HG03457 (cell line): ENCODE measurements around the gene SMIM29.
"Not testable (repeated sequence)": the region's sequence is repeated elsewhere in the genome, so short reads cannot be mapped to it uniquely, and the experiment has no call there.

Experiments
- ATAC-seq: cut with Tn5 transposase; IDR thresholded peaks from one replicate; pipeline ENCODE4 v1.9.1; 2021; ENCODE audit warnings: moderate number of reproducible peaks; ENCODE audit not compliant: unreplicated experiment

Gene SMIM29

DNA sequence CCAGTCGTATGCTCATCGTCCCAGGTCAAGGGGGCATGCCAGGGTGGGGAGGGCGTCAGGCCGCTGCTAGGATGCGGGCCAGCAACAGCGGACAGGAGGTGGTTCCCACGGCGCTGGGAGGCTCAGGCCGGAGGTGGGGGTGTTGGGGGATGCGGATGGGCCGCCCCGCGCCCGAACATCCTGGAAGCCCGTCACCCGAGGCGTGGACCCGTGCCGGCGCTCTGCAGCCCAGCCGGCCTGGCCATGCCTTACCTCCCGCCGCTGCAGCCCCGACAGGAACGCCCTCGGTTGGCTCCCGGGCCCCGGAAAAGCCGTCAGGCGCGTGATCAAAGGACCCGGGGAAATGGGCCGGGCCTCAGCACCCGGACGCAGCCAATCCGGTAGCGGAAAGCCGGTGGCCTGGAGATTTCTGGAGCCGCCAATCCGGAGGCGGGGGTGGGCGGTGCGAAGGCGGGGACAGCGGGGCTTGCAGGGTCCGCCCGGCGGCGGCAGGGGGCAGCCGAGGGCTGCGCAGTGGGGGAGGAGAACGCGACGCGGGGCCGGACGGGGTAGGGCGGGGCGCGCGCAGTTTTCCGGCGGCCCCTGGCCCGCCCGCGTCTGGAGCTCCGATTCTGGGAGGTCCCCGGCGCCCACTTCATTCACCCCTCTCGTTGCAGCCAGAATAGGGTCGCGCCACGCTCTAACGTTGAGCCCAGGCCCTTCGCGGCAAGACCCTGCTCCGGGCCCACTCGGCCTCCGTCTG is at the start of gene SMIM29:
Gene SMIM29, minus strand, starts transcription at position 280 of the 742 bp plus-strand sequence. CDS start 1,215 bp downstream, outside the sequence.
- ATAC-seq = peak; percentile 63

GRCh38 chr6:34295721-34296120 is 46.9 kb upstream of the SMIM29 start:
- no peak for ATAC-seq

DNA sequence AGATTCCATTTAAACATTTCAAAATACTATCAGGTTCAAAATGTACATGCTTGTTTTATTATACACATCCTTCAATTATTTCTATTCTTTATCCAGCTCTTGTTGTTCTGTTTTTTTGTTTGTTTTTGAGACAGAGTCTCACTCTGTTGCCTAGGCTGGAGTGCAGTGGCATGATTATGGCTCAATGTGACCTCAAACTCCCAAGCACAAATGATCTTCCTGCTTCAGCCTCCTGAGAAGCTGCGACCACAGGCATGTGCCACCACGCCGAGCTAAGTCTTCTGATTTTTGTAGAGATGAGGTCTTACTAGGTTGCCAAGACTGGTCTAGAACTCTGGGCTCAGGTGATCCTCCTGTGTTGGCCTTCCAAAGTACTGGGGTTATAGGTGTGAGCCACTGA is 44.1 kb upstream of the SMIM29 start:
- ATAC-seq = no peak

- ATAC-seq = no peak
Measured at GRCh38 chr6:34289137-34289536, 40.3 kb upstream of the SMIM29 start.

- no peak for ATAC-seq
Measured at GRCh38 chr6:34288581-34288980, 39.8 kb upstream of the SMIM29 start.

- no peak for ATAC-seq
Measured at GRCh38 chr6:34285448-34286164, 36.8 kb upstream of the SMIM29 start.

DNA sequence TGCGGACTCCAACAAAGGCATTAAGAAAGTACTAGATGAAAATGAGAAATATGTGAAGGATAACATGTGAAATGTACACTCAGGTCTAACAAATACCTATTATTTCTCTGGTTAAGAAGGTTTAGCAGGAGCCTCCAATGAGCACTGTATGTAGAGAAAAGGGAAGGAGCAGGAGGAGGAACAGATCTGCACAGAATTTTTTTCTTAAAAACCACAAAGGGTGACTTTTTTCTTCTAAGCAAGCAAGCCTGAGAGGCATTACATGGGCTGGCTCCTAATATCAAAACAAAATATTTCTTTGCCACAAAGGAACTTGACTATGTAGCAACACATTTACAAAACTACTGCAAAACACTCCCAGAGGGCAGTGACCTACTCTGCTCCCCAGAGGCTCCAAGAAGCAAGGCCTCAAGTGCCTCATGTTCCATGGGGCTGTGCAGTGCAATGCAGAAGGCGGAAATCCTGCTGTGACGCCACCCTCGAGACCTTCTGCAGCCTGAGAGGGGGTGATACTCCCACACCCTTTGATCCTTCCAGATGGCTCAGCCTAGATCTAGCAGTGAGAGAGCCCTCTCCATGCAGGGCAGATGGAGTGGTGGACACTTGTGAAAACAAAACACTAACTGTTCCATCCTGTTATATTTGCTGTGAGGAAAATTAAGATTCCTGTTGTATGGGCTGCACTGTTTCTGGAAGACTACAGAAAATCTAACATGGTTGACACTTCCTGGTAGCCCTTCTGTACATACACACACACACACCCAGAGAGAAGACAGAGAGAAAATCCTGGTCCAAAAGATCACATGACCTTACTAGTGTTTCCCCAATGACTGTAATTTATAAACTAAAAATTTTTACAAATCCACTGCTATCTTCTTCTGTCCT is 36.0 kb upstream of the SMIM29 start:
- no peak for ATAC-seq

DNA sequence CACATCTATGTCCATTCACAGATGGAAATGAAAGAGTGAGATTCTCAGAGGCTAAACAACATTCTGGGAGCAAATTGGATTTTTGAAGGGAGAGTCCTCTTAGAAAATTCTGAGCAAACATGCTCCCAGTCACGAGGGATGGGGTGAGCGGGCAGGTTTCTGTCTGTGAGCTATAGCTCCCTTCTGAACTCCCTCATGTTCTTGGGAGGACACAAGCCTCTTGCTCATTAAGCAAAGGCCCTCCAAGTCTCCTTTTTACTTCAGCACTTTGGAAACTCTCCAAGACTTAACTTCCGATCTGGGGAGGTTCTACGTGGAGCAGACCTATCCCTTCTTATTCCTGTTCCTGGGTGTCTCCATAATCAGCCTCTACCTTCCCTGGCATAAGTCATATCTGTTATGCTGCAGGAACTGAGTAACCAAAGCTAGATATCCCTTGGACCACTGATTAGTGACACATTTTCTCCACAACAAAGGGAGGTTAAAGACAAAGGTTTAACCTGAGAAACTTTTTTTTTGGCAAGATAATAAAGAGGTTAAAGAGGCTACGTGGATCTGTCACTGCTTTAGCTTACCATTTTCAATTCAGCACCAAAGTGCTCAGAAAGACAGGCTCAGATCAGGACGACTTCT is 33.0 kb upstream of the SMIM29 start:
- no peak for ATAC-seq

DNA sequence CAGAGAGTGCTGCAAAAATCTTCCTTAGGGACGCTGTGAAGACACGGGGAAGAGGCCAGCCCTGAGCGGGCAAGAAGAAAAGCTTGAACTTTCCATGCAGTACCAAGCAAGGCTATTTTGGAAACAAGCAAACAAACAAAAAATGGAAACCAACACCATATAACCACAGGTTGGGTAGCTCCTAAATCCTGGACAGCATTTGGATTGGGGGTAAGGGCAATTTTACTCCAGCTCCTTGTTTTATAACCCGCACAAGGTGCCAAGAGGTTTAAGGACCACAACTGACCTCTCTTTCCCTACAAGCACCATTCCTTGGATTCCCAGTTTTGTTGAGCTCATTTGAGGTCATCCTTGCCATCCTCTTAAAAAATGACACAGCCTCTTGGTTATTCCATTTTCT is 31.4 kb upstream of the SMIM29 start:
- ATAC-seq = no peak

GRCh38 chr6:34278833-34279232 is 30.0 kb upstream of the SMIM29 start:
- ATAC-seq = no peak

DNA sequence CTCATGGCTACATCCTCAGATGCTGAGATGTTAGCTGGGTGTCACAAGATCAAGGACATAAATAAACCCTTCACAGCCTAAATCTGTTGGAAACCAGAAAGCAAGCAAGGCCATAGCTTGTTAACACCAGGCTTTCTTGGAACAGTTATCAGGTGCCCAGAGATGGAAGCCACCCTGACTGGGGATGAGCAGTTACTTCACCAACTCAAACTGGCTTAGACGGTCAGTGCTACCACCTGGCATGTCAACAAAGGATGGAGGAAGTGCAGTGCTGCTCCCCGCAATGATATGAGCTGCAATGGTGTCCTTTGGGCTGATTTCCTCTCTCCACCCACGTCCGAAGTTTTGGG is 28.9 kb upstream of the SMIM29 start:
- ATAC-seq = no peak

- no peak for ATAC-seq
Measured at GRCh38 chr6:34276881-34277762, 28.3 kb upstream of the SMIM29 start.

GRCh38 chr6:34276191-34276590 is 27.4 kb upstream of the SMIM29 start:
- no peak for ATAC-seq

- no peak for ATAC-seq
Measured at GRCh38 chr6:34275128-34275804, 26.5 kb upstream of the SMIM29 start.

- no peak for ATAC-seq
Measured at GRCh38 chr6:34274129-34274528, 25.3 kb upstream of the SMIM29 start.

- ATAC-seq = no peak
Measured at GRCh38 chr6:34273242-34273805, 24.5 kb upstream of the SMIM29 start.

DNA sequence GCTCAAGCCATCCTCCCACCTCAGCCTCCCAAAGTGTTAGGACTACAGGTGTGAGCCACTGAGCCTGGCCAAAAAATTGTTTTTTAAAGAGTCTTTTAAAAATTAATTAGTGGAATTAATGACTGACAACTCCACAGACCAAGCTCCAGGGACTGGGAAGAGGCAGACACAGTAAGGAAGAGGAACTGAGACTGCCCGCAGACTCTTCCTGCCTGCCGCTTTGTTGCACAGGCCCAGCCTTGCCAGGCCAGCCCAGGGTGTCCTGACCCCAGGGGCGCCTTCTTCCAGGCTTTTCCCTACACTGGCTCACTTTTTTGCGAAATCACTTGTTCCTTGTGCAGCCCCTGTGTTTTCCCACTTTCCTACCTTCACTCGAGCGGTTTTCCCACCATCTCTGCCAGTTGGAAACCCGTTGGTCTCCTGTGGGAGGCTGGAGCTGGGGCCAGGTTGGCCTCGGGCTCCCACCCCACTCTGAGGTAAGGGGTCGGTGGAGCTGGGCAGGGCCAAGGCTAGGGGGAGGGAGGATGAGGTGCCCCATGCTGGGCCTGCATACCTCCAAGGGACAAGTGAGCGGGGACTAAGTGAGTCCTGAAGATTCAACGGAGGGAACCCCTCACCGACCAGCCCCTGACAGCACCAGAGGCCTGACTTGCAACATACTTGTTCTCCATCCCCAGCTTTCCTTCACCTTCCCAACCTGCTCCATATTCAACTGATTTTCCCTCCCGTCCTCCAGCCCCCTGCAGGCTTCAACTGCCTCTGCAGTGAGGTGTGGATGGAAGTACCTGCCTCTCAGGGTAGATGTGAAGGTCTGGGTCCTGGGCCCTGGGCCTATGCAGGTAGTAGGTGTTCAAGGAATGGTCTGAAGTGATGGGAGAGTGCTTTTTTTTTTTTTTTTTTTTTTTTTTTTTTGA is 23.5 kb upstream of the SMIM29 start:
- no peak for ATAC-seq

GRCh38 chr6:34269658-34270341 is 21.0 kb upstream of the SMIM29 start:
- ATAC-seq = not testable (repeated sequence)
